ENCODE data around the gene ZNF569. TPM values are rescaled to one million over a fixed set of nuclear protein-coding genes. Genes with fewer than 3 reads are reported as not detected.

The ZNF569 gene
- total RNA-seq, 1 experiment from 2014 or later, result 15.5 TPM

GRCh38 chr19:37470216-37470615 is 3.0 kb upstream of the ZNF569 start (continued):
- TF ChIP-seq FOXK1 (CRISPR knock-in tag; IDR thresholded peaks at IDR 0.05), result no peak
- TF ChIP-seq ATF1 (CRISPR knock-in tag; IDR thresholded peaks at IDR 0.05), result no peak

- Mint-ChIP-seq H3K9me3 (no peaks in the 10 kb centered on the region), H3K27me3 (ENCODE audit: low read depth) (no peaks in the 10 kb centered on the region), H3K27ac (peak within 1 kb of the TSS; percentile 66), H3K4me1 (peaks cover 14% of the 10 kb centered on the region), H3K4me3 (peak within 1 kb of the TSS; percentile 98), H3K36me3 (peaks cover 9% of the 10 kb centered on the region)
- CTCF ChIA-PET, result interaction anchor here (0.5 to 0.7 kb wide), 3 partner anchors 83 to 665 kb away, joined by 3 read pairs; partner anchors contain the start of genes ZNF540 and ZNF571
- DNase-seq (ENCODE audit: low spot score) (peak; percentile 91), ATAC-seq (peak; percentile 82)
- POLR2A ChIA-PET, result interaction anchor here (0.9 to 1.2 kb wide), 3 partner anchors 37 to 135 kb away, joined by 3 to 5 read pairs (median 5); partner anchors contain the start of genes ZNF540, ZNF571 and ZNF793
- TF ChIP-seq SMAD3 (CRISPR knock-in tag; IDR thresholded peaks at IDR 0.05; ENCODE audit: borderline replicate concordance) (peak; percentile 42; the same call in 1 of the 2 replicates), FOXP1 (CRISPR knock-in tag; IDR thresholded peaks at IDR 0.05; ENCODE audit: borderline replicate concordance) (no peak; the same call in 1 of the 2 replicates), GRHL2 (CRISPR knock-in tag; IDR thresholded peaks at IDR 0.05; ENCODE audit: insufficient replicate concordance, severe bottlenecking) (no peak), MAX (CRISPR knock-in tag; IDR thresholded peaks at IDR 0.05) (0 out of 2 replicates have a peak, but pooled peaks have one; percentile 32), ZNF425 (CRISPR knock-in tag; conservative IDR thresholded peaks at IDR 0.05) (no peak), ZNF232 (CRISPR knock-in tag; IDR thresholded peaks at IDR 0.05) (no peak), ZNF263 (CRISPR knock-in tag; IDR thresholded peaks at IDR 0.05; ENCODE audit: low read depth) (no peak), ZNF416 (CRISPR knock-in tag; IDR thresholded peaks at IDR 0.05) (no peak), JUN (CRISPR knock-in tag; IDR thresholded peaks at IDR 0.05) (no peak), TCF7 (CRISPR knock-in tag; IDR thresholded peaks at IDR 0.05; ENCODE audit: low read depth) (no peak), OVOL2 (CRISPR knock-in tag; IDR thresholded peaks at IDR 0.05; ENCODE audit: borderline replicate concordance) (no peak), GABPB1 (CRISPR knock-in tag; IDR thresholded peaks at IDR 0.05) (0 out of 2 replicates have a peak, but pooled peaks have one; percentile 52), ZNF121 (CRISPR knock-in tag; IDR thresholded peaks at IDR 0.05) (no peak), ZNF219 (CRISPR knock-in tag; IDR thresholded peaks at IDR 0.05; ENCODE audit: borderline replicate concordance) (no peak; the same call in 1 of the 2 replicates), EMX1 (CRISPR knock-in tag; IDR thresholded peaks at IDR 0.05) (no peak)
- TF ChIP-seq, protein P1, sequence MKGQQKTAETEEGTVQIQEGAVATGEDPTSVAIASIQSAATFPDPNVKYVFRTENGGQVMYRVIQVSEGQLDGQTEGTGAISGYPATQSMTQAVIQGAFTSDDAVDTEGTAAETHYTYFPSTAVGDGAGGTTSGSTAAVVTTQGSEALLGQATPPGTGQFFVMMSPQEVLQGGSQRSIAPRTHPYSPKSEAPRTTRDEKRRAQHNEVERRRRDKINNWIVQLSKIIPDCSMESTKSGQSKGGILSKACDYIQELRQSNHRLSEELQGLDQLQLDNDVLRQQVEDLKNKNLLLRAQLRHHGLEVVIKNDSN (CRISPR knock-in tag; IDR thresholded peaks at IDR 0.05), result 0 out of 2 replicates have a peak, but pooled peaks have one; percentile 28
- TF ChIP-seq, protein P2, sequence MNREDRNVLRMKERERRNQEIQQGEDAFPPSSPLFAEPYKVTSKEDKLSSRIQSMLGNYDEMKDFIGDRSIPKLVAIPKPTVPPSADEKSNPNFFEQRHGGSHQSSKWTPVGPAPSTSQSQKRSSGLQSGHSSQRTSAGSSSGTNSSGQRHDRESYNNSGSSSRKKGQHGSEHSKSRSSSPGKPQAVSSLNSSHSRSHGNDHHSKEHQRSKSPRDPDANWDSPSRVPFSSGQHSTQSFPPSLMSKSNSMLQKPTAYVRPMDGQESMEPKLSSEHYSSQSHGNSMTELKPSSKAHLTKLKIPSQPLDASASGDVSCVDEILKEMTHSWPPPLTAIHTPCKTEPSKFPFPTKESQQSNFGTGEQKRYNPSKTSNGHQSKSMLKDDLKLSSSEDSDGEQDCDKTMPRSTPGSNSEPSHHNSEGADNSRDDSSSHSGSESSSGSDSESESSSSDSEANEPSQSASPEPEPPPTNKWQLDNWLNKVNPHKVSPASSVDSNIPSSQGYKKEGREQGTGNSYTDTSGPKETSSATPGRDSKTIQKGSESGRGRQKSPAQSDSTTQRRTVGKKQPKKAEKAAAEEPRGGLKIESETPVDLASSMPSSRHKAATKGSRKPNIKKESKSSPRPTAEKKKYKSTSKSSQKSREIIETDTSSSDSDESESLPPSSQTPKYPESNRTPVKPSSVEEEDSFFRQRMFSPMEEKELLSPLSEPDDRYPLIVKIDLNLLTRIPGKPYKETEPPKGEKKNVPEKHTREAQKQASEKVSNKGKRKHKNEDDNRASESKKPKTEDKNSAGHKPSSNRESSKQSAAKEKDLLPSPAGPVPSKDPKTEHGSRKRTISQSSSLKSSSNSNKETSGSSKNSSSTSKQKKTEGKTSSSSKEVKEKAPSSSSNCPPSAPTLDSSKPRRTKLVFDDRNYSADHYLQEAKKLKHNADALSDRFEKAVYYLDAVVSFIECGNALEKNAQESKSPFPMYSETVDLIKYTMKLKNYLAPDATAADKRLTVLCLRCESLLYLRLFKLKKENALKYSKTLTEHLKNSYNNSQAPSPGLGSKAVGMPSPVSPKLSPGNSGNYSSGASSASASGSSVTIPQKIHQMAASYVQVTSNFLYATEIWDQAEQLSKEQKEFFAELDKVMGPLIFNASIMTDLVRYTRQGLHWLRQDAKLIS (CRISPR knock-in tag; IDR thresholded peaks at IDR 0.05; ENCODE audit: borderline replicate concordance), result no peak
- TF ChIP-seq, protein P3, sequence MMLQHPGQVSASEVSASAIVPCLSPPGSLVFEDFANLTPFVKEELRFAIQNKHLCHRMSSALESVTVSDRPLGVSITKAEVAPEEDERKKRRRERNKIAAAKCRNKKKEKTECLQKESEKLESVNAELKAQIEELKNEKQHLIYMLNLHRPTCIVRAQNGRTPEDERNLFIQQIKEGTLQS (CRISPR knock-in tag; conservative IDR thresholded peaks at IDR 0.05), result no peak
- TF ChIP-seq, protein P4, sequence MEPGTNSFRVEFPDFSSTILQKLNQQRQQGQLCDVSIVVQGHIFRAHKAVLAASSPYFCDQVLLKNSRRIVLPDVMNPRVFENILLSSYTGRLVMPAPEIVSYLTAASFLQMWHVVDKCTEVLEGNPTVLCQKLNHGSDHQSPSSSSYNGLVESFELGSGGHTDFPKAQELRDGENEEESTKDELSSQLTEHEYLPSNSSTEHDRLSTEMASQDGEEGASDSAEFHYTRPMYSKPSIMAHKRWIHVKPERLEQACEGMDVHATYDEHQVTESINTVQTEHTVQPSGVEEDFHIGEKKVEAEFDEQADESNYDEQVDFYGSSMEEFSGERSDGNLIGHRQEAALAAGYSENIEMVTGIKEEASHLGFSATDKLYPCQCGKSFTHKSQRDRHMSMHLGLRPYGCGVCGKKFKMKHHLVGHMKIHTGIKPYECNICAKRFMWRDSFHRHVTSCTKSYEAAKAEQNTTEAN (CRISPR knock-in tag; IDR thresholded peaks at IDR 0.05), result no peak
- TF ChIP-seq, protein P5, sequence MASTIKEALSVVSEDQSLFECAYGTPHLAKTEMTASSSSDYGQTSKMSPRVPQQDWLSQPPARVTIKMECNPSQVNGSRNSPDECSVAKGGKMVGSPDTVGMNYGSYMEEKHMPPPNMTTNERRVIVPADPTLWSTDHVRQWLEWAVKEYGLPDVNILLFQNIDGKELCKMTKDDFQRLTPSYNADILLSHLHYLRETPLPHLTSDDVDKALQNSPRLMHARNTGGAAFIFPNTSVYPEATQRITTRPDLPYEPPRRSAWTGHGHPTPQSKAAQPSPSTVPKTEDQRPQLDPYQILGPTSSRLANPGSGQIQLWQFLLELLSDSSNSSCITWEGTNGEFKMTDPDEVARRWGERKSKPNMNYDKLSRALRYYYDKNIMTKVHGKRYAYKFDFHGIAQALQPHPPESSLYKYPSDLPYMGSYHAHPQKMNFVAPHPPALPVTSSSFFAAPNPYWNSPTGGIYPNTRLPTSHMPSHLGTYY (CRISPR knock-in tag; IDR thresholded peaks at IDR 0.05), result no peak
These were observed 1.9 kb upstream of the ZNF569 start, which contains the start of gene ZNF570 for GRCh38 chr19:37468961-37469777. Gene ZNF570, plus strand, starts transcription at chr19:37469356. Its CDS starts 999 bp downstream, at chr19:37470355.
